HepG2 (cell line): ENCODE results near the gene CAVIN1. TPM values are rescaled to one million over a fixed set of nuclear protein-coding genes. Genes with fewer than 3 reads are reported as not detected.

ENCODE experiments used
- GATAD2A ChIP-seq: IDR thresholded peaks from 2 replicates; pipeline ENCODE4 v1.6.1; 2016
- HDAC2 ChIP-seq: sonication (generic); formaldehyde crosslinking; IDR thresholded peaks from 2 replicates; pipeline ENCODE4 v1.4.0; 2020; ENCODE audit warnings: missing genetic modification reagents
- HHEX ChIP-seq: IDR thresholded peaks from 2 replicates; pipeline ENCODE4 v1.6.1; 2016; ENCODE audit warnings: control low read depth
- MAF1 ChIP-seq: sonication (generic); formaldehyde crosslinking; IDR thresholded peaks from 2 replicates; pipeline ENCODE4 v1.5.0; 2020; ENCODE audit warnings: missing genetic modification reagents, borderline replicate concordance
- MED1 ChIP-seq: sonication (generic); formaldehyde crosslinking; IDR thresholded peaks from 2 replicates; pipeline ENCODE4 v1.4.0; 2020; ENCODE audit warnings: missing genetic modification reagents
- NCOA2 ChIP-seq: sonication (generic); formaldehyde crosslinking; IDR thresholded peaks from 2 replicates; pipeline ENCODE4 v1.8.0; 2022; ENCODE audit warnings: inconsistent platforms
- REL ChIP-seq: sonication (generic); formaldehyde crosslinking; conservative IDR thresholded peaks from 2 replicates; pipeline ENCODE4 v1.8.0; 2022; ENCODE audit warnings: mild to moderate bottlenecking, missing genetic modification reagents, moderate library complexity
- SAFB2 ChIP-seq: sonication (generic); formaldehyde crosslinking; IDR thresholded peaks from 2 replicates; pipeline ENCODE4 v1.5.1; 2020; ENCODE audit warnings: missing genetic modification reagents, low read depth, mild to moderate bottlenecking, borderline replicate concordance
- SALL1 ChIP-seq: sonication (generic); formaldehyde crosslinking; IDR thresholded peaks from 2 replicates; pipeline ENCODE4 v1.8.0; 2022; ENCODE audit warnings: mild to moderate bottlenecking, missing genetic modification reagents
- SP2 ChIP-seq: sonication (generic); formaldehyde crosslinking; IDR thresholded peaks from 2 replicates; pipeline ENCODE4 v1.5.1; 2020; ENCODE audit warnings: mild to moderate bottlenecking, missing genetic modification reagents
- ZNF205 ChIP-seq: IDR thresholded peaks from 2 replicates; pipeline ENCODE4 v1.6.1; 2018; ENCODE audit warnings: missing biosample characterization, missing genetic modification reagents
- ZNF282 ChIP-seq: fragments of 450-650 bp; IDR thresholded peaks from 2 replicates; pipeline ENCODE4 v1.6.1; 2018; ENCODE audit not compliant: partially characterized antibody
- ZNF3 ChIP-seq: IDR thresholded peaks from 2 replicates; pipeline ENCODE4 v1.7.0; 2017; ENCODE audit warnings: inconsistent platforms
- ZNF703 ChIP-seq: sonication (generic); formaldehyde crosslinking; IDR thresholded peaks from 2 replicates; pipeline ENCODE4 v1.5.1; 2020; ENCODE audit warnings: missing genetic modification reagents, mild to moderate bottlenecking, moderate library complexity, borderline replicate concordance
- ZNF75D ChIP-seq: sonication (generic); formaldehyde crosslinking; IDR thresholded peaks from 2 replicates; pipeline ENCODE4 v1.8.1; 2023; ENCODE audit warnings: missing genetic modification reagents, mild to moderate bottlenecking, borderline replicate concordance
- ZNF790 ChIP-seq: sonication (generic); formaldehyde crosslinking; IDR thresholded peaks from 2 replicates; pipeline ENCODE4 v1.8.0; 2022; ENCODE audit warnings: missing genetic modification reagents, mild to moderate bottlenecking, borderline replicate concordance
- polyA plus RNA-seq, 8 experiments: library from polyadenylated mRNA; depleted of rRNA in 3 of 8; stranded (reverse) in 7 of 8; unstranded in 1 of 8; fragments of >200 nt; fragmentation: Illumina TruSeq in 4 of 8; extraction: Trizol in 4 of 8; gene quantifications; 2 replicates each; pipeline versions ENCODE4 v1.2.1 to v1.2.3, GENCODE V29; 2011 to 2016; ENCODE audit warnings: low read depth in 4 of 8, missing spikeins in 1 of 8, mixed read lengths in 1 of 8; ENCODE audit not compliant: insufficient read depth in 1 of 8
- total RNA-seq, 5 experiments: library from RNA; depleted of rRNA; stranded (reverse); fragments of >200 nt; fragmentation: Illumina TruSeq; extraction: Trizol; gene quantifications; 2 replicates each; pipeline ENCODE4 v1.2.3, GENCODE V29; 2016; ENCODE audit warnings: low read depth in 1 of 5
- TF ChIP-seq, protein P1 (sequence below): sonication (generic); formaldehyde crosslinking; IDR thresholded peaks from 2 replicates; pipeline ENCODE4 v1.9.0; 2021; ENCODE audit warnings: missing genetic modification reagents, borderline replicate concordance
- TF ChIP-seq, protein P2 (sequence below): IDR thresholded peaks from 2 replicates; pipeline ENCODE4 v1.6.1; 2016; ENCODE audit warnings: missing compliant biosample characterization, missing genetic modification reagents, borderline replicate concordance
- TF ChIP-seq, protein P3 (sequence below): sonication (generic); formaldehyde crosslinking; IDR thresholded peaks from 2 replicates; pipeline ENCODE4 v1.5.0; 2020; ENCODE audit warnings: missing genetic modification reagents, mild to moderate bottlenecking, borderline replicate concordance
- TF ChIP-seq, protein P4 (sequence below): sonication (generic); formaldehyde crosslinking; IDR thresholded peaks from 2 replicates; pipeline ENCODE4 v1.5.1; 2020; ENCODE audit warnings: mild to moderate bottlenecking, moderate library complexity, missing genetic modification reagents
- TF ChIP-seq, protein P5 (sequence below): fragments of 450-650 bp; IDR thresholded peaks from 2 replicates; pipeline ENCODE4 v1.6.1; 2017

CAVIN1 gene
- total and polyA plus RNA-seq, 2 of the 13 experiments (the other 11 are each of a cell fraction or from before 2014, with no cell fraction given) = 15.9 to 25.5 TPM

DNA sequence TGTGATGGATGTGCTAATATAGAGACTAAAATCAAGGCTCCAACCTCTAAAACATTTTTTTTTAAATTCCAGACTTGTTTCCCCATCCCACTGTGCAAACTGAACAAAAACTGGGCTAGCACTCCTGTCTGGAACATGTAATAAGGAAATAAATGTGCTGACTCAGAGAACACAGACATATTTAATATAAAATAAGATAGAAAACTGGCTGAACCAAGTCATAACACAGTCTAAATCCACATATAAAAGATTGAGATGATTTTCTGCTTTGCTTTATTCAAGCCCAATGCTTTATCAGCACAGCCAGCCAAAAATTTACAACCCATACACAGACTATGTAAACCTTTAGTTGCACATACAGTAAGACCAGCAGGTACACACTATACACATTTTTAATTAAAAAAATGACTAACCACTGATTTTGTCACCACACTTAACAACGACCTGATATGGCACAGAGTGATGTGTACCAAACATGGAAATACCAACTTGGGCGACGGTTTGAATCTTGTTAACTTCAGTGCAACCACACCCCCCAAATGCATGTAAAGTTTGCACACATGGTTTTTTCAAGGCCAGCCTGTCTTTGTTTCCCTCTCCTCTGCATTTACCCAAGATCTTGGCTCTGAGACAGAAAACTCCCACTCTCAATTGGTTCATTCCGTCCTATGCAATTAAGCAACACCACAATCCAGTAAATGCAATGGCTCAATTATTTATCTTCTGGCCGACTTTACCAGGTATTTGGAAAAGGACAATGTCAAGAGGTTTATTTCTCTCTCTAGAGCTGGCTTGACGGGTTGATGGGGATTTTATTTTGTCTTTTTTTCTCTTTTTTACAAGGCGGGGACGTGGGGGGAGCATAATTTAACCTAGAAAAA lies 36.0 kb downstream of the CAVIN1 start (continued):
- TF ChIP-seq, protein P1, sequence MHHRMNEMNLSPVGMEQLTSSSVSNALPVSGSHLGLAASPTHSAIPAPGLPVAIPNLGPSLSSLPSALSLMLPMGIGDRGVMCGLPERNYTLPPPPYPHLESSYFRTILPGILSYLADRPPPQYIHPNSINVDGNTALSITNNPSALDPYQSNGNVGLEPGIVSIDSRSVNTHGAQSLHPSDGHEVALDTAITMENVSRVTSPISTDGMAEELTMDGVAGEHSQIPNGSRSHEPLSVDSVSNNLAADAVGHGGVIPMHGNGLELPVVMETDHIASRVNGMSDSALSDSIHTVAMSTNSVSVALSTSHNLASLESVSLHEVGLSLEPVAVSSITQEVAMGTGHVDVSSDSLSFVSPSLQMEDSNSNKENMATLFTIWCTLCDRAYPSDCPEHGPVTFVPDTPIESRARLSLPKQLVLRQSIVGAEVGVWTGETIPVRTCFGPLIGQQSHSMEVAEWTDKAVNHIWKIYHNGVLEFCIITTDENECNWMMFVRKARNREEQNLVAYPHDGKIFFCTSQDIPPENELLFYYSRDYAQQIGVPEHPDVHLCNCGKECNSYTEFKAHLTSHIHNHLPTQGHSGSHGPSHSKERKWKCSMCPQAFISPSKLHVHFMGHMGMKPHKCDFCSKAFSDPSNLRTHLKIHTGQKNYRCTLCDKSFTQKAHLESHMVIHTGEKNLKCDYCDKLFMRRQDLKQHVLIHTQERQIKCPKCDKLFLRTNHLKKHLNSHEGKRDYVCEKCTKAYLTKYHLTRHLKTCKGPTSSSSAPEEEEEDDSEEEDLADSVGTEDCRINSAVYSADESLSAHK = no peak
- TF ChIP-seq, protein P2, sequence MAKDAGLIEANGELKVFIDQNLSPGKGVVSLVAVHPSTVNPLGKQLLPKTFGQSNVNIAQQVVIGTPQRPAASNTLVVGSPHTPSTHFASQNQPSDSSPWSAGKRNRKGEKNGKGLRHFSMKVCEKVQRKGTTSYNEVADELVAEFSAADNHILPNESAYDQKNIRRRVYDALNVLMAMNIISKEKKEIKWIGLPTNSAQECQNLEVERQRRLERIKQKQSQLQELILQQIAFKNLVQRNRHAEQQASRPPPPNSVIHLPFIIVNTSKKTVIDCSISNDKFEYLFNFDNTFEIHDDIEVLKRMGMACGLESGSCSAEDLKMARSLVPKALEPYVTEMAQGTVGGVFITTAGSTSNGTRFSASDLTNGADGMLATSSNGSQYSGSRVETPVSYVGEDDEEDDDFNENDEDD = peak; percentile 19; the same call in 1 of the 2 replicates
- TF ChIP-seq ZNF3 (CRISPR knock-in tag) (no peak), MAF1 (CRISPR knock-in tag) (no peak), HHEX (CRISPR knock-in tag) (no peak), NCOA2 (CRISPR knock-in tag) (peak; percentile 32), SAFB2 (CRISPR knock-in tag) (no peak), ZNF703 (no peak), SP2 (no peak), HDAC2 (CRISPR knock-in tag) (peak; percentile 51; the same call in 1 of the 2 replicates), ZNF282 (no peak), ZNF75D (no peak), MED1 (CRISPR knock-in tag) (peak; percentile 34; the same call in 1 of the 2 replicates), GATAD2A (CRISPR knock-in tag) (peak; percentile 77), REL (CRISPR knock-in tag) (no peak), ZNF205 (CRISPR knock-in tag) (0 out of 2 replicates have a peak, but pooled peaks have one; percentile 43), SALL1 (peak; percentile 10; the same call in 1 of the 2 replicates), ZNF790 (0 out of 2 replicates have a peak, but pooled peaks have one; percentile 26)
- TF ChIP-seq, protein P3, sequence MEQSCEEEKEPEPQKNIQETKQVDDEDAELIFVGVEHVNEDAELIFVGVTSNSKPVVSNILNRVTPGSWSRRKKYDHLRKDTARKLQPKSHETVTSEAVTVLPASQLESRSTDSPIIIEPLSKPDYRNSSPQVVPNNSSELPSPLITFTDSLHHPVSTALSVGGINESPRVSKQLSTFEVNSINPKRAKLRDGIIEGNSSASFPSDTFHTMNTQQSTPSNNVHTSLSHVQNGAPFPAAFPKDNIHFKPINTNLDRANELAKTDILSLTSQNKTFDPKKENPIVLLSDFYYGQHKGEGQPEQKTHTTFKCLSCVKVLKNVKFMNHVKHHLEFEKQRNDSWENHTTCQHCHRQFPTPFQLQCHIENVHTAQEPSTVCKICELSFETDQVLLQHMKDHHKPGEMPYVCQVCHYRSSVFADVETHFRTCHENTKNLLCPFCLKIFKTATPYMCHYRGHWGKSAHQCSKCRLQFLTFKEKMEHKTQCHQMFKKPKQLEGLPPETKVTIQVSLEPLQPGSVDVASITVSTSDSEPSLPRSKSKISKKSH = no peak
- TF ChIP-seq, protein P4, sequence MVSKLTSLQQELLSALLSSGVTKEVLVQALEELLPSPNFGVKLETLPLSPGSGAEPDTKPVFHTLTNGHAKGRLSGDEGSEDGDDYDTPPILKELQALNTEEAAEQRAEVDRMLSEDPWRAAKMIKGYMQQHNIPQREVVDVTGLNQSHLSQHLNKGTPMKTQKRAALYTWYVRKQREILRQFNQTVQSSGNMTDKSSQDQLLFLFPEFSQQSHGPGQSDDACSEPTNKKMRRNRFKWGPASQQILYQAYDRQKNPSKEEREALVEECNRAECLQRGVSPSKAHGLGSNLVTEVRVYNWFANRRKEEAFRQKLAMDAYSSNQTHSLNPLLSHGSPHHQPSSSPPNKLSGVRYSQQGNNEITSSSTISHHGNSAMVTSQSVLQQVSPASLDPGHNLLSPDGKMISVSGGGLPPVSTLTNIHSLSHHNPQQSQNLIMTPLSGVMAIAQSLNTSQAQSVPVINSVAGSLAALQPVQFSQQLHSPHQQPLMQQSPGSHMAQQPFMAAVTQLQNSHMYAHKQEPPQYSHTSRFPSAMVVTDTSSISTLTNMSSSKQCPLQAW (CRISPR knock-in tag) = 0 out of 2 replicates have a peak, but pooled peaks have one; percentile 5
- TF ChIP-seq, protein P5, sequence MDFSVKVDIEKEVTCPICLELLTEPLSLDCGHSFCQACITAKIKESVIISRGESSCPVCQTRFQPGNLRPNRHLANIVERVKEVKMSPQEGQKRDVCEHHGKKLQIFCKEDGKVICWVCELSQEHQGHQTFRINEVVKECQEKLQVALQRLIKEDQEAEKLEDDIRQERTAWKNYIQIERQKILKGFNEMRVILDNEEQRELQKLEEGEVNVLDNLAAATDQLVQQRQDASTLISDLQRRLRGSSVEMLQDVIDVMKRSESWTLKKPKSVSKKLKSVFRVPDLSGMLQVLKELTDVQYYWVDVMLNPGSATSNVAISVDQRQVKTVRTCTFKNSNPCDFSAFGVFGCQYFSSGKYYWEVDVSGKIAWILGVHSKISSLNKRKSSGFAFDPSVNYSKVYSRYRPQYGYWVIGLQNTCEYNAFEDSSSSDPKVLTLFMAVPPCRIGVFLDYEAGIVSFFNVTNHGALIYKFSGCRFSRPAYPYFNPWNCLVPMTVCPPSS = no peak
